ENCODE data around the gene IFNG-AS1. TPM values are rescaled to one million over a fixed set of nuclear protein-coding genes. Genes with fewer than 3 reads are reported as not detected.

Gene IFNG-AS1
- total RNA-seq, 2 donors from 2014 or later, result not detected

- TF ChIP-seq CTCF (IDR thresholded peaks at IDR 0.05) (no peak), POLR2A (IDR thresholded peaks at IDR 0.05) (no peak), POLR2AphosphoS5 (IDR thresholded peaks at IDR 0.05) (no peak)
- Histone ChIP-seq H3K27ac (no peak overlapping the region), H3K4me1 (replicated peaks) (no peaks in the 10 kb centered on the region), H3K4me3 (no peak overlapping the region), H3K27me3 (replicated peaks; ENCODE audit: insufficient read depth) (no peaks in the 10 kb centered on the region), H3K9me3 (no peaks in the 10 kb centered on the region), H3K36me3 (no peaks in the 10 kb centered on the region)
- intact Hi-C loops (cut with DNase I), result no loop called here
- WGBS, result 89% methylated on average over 3 of the region's 3 CpGs
- no peak for DNase-seq (ENCODE audit: low spot score)
Observed at GRCh38 chr12:68031174-68031573, 41.9 kb downstream of the IFNG-AS1 start.

GRCh38 chr12:68031881-68032739 is 42.9 kb downstream of the IFNG-AS1 start:
- no peak for DNase-seq (ENCODE audit: low spot score)
- intact Hi-C loops (cut with DNase I), result no loop called here
- H3K9me3 ChIP-seq, result no peaks in the 10 kb centered on the region
- 62% methylated on average over 9 of the region's 9 CpGs for WGBS
- no peaks in the 10 kb centered on the region for H3K4me1 ChIP-seq (replicated peaks)
- no peak overlapping the region for H3K4me3 ChIP-seq
- H3K27me3 ChIP-seq (replicated peaks; ENCODE audit: insufficient read depth), result no peaks in the 10 kb centered on the region
- no peaks in the 10 kb centered on the region for H3K36me3 ChIP-seq
- no peak for TF ChIP-seq CTCF (IDR thresholded peaks at IDR 0.05)
- TF ChIP-seq POLR2A (IDR thresholded peaks at IDR 0.05), result no peak
- no peak for TF ChIP-seq POLR2AphosphoS5 (IDR thresholded peaks at IDR 0.05)
- H3K27ac ChIP-seq, result no peak overlapping the region

GRCh38 chr12:68034567-68034966 is 45.3 kb downstream of the IFNG-AS1 start:
- TF ChIP-seq POLR2A (IDR thresholded peaks at IDR 0.05) (no peak), CTCF (IDR thresholded peaks at IDR 0.05) (no peak), POLR2AphosphoS5 (IDR thresholded peaks at IDR 0.05) (no peak)
- Histone ChIP-seq H3K27me3 (replicated peaks; ENCODE audit: insufficient read depth) (no peaks in the 10 kb centered on the region), H3K4me3 (no peak overlapping the region), H3K36me3 (no peaks in the 10 kb centered on the region), H3K9me3 (no peaks in the 10 kb centered on the region), H3K27ac (no peak overlapping the region), H3K4me1 (replicated peaks) (no peaks in the 10 kb centered on the region)
- intact Hi-C loops (cut with DNase I), result no loop called here
- no peak for DNase-seq (ENCODE audit: low spot score)
- WGBS, result 91% methylated on average over 5 of the region's 5 CpGs

GRCh38 chr12:68036642-68037041 is 47.4 kb downstream of the IFNG-AS1 start:
- no peak overlapping the region for H3K27ac ChIP-seq
- intact Hi-C loops (cut with DNase I), result loop anchor here (5.0 kb wide), 1 partner anchor 389 kb away; the partner anchor contains the start of gene DYRK2
- H3K9me3 ChIP-seq, result no peaks in the 10 kb centered on the region
- TF ChIP-seq CTCF (IDR thresholded peaks at IDR 0.05) (no peak), POLR2AphosphoS5 (IDR thresholded peaks at IDR 0.05) (no peak), POLR2A (IDR thresholded peaks at IDR 0.05) (no peak)
- DNase-seq (ENCODE audit: low spot score), result no peak
- no peaks in the 10 kb centered on the region for H3K36me3 ChIP-seq
- 95% methylated on average over 7 of the region's 7 CpGs for WGBS
- H3K4me1 ChIP-seq (replicated peaks), result no peaks in the 10 kb centered on the region
- H3K4me3 ChIP-seq, result no peak overlapping the region
- no peaks in the 10 kb centered on the region for H3K27me3 ChIP-seq (replicated peaks; ENCODE audit: insufficient read depth)
